ENCODE results near the gene GCGR. TPM values are rescaled to one million over a fixed set of nuclear protein-coding genes. Genes with fewer than 3 reads are reported as not detected.

The GCGR gene
- total and polyA plus RNA-seq, 7 donors = 0.03 to 0.08 TPM; not detected in 5

GRCh38 chr17:81842378-81842724 lies 38.4 kb downstream of the GCGR start:
- peaks cover 10 to 47% of the 10 kb centered on the region in 2 donors for H3K36me3 ChIP-seq (ENCODE audit: insufficient read depth in 1 of 2, low read depth in 1 of 2)
- no peaks in the 10 kb centered on the region for H3K9me3 ChIP-seq
- no peaks in the 10 kb centered on the region for H3K27me3 ChIP-seq (ENCODE audit: insufficient read depth in 3 of 3, low read length in 2 of 3)
- no peak for DNase-seq
- 90 to 94% (median 92%) methylated on average over 11 of the region's 11 CpGs for WGBS, 3 donors
- intact Hi-C loops (cut with DNase I) = loop anchor here in 1 of 2 donors (2.0 kb wide), 1 partner anchor 16 kb away; no protein-coding TSS in a partner anchor
- peak overlapping the region; percentile 98 for H3K27ac ChIP-seq
- H3K4me1 ChIP-seq = peaks cover 58% of the 10 kb centered on the region
- no peak for ATAC-seq
- no peak overlapping the region for H3K4me3 ChIP-seq
- no peak for TF ChIP-seq CTCF (IDR thresholded peaks at IDR 0.05)

GRCh38 chr17:81842725-81843504 lies 39.0 kb downstream of the GCGR start:
- no peaks in the 10 kb centered on the region for H3K27me3 ChIP-seq (ENCODE audit: insufficient read depth in 3 of 3, low read length in 2 of 3)
- DNase-seq = peak; percentile 75 to 86
- peaks cover 10 to 52% of the 10 kb centered on the region in 2 donors for H3K36me3 ChIP-seq (ENCODE audit: insufficient read depth in 1 of 2, low read depth in 1 of 2)
- intact Hi-C loops (cut with DNase I) = loop anchor here in 1 of 2 donors (2.0 kb wide), 1 partner anchor 16 kb away; no protein-coding TSS in a partner anchor
- no peak for TF ChIP-seq CTCF (IDR thresholded peaks at IDR 0.05)
- 41 to 64% (median 49%) methylated on average over 20 to 21 of the region's 21 CpGs for WGBS, 3 donors
- peaks cover 55% of the 10 kb centered on the region for H3K4me1 ChIP-seq
- peak; percentile 36 to 54 (median 50) for ATAC-seq
- peak overlapping the region; percentile 98 for H3K27ac ChIP-seq
- H3K4me3 ChIP-seq = no peak overlapping the region
- H3K9me3 ChIP-seq = no peaks in the 10 kb centered on the region

- ATAC-seq = no peak
- WGBS, 3 donors = 89 to 94% (median 90%) methylated on average over 28 to 30 of the region's 30 CpGs
- Histone ChIP-seq H3K4me3 (no peak overlapping the region), H3K36me3 (ENCODE audit: insufficient read depth in 1 of 2, low read depth in 1 of 2) (peaks cover 10 to 61% of the 10 kb centered on the region in 2 donors), H3K27ac (peak overlapping the region; percentile 98), H3K27me3 (ENCODE audit: insufficient read depth in 3 of 3, low read length in 2 of 3) (no peaks in the 10 kb centered on the region), H3K9me3 (no peaks in the 10 kb centered on the region), H3K4me1 (peaks cover 46% of the 10 kb centered on the region)
- no peak for DNase-seq
- TF ChIP-seq CTCF (IDR thresholded peaks at IDR 0.05) = no peak
- intact Hi-C loops (cut with DNase I) = loop anchor here in 1 of 2 donors (2.0 kb wide), 1 partner anchor 15 kb away; no protein-coding TSS in a partner anchor
Observed at GRCh38 chr17:81843713-81844326, 39.9 kb downstream of the GCGR start.

DNA sequence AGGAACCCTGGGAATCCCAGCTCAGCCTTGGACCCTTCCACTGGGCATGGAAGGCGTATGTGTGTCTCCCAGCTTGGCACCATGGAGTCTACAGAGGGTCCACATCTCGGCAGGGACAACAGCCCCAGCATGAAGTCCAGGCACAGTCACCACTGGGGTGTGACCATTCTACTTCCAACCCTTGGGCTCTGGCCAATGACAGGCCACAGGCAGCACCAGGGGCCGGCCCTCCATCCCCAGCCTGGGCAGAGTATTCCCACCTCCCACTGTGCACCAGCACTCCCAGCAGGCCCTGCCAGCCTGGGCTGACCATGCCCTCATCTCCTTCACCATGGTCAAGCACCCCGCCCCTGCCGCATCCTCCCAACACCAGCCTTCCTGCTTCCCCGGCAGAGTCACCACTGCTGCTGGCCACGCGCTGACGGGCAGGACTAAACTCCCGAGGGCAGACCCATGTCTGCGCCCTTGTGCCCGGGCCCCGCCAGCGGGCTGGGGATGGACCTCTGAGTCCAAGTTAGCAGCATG lies 40.4 kb downstream of the GCGR start:
- 85 to 93% (median 86%) methylated on average over 14 of the region's 14 CpGs for WGBS, 3 donors
- intact Hi-C loops (cut with DNase I) = no loop called here
- H3K4me3 ChIP-seq = no peak overlapping the region
- H3K36me3 ChIP-seq (ENCODE audit: insufficient read depth in 1 of 2, low read depth in 1 of 2) = peaks cover 10 to 67% of the 10 kb centered on the region in 2 donors
- H3K4me1 ChIP-seq = peaks cover 42% of the 10 kb centered on the region
- no peak for TF ChIP-seq CTCF (IDR thresholded peaks at IDR 0.05)
- no peaks in the 10 kb centered on the region for H3K9me3 ChIP-seq
- no peaks in the 10 kb centered on the region for H3K27me3 ChIP-seq (ENCODE audit: insufficient read depth in 3 of 3, low read length in 2 of 3)
- peak overlapping the region; percentile 98 for H3K27ac ChIP-seq
- no peak for ATAC-seq
- no peak for DNase-seq

Data from psoas muscle (tissue), 8 donors.